ENCODE results near the gene ERFE. TPM values are rescaled to one million over a fixed set of nuclear protein-coding genes. Genes with fewer than 3 reads are reported as not detected.

The ERFE gene
- total RNA-seq, 1 experiment from 2014 or later, result 18.1 TPM

DNA sequence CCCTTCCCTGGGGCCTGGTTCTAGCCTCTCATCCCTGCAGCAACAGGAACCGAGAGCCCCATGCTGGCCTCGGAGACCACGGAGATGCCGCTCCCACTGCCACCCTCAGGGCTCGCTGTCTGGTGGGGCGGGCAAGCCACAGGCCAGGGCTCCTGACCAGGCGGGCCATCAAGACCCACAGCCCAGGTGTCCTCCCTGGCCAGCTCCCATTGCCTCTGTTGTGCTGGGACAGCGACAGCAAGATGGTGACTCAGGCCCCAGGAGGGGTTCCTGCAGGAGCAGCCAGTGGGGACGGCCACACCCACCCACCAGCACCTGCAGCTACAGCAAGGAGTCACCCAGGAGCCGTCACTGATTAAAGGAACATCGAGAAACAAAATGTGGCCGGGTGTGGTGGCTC, 12.9 kb upstream of the ERFE start:
- H3K9me3 Mint-ChIP-seq (ENCODE audit: unreplicated experiment), result no peaks in the 10 kb centered on the region
- no peaks in the 10 kb centered on the region for H3K36me3 Mint-ChIP-seq (ENCODE audit: insufficient read depth, unreplicated experiment)
- no peaks in the 10 kb centered on the region for H3K27me3 Mint-ChIP-seq (ENCODE audit: insufficient read depth, unreplicated experiment)
- H3K27ac Mint-ChIP-seq (ENCODE audit: low read depth, unreplicated experiment), result no peak overlapping the region
- no peak for DNase-seq (ENCODE audit: unreplicated experiment)
- CTCF ChIA-PET, result no interaction called here
- intact Hi-C loops (cut with micrococcal nuclease), result no loop called here
- no peak for TF ChIP-seq CTCF (IDR thresholded peaks at IDR 0.05; ENCODE audit: unreplicated experiment)
- POLR2A ChIA-PET, result no interaction called here
- peaks cover 20% of the 10 kb centered on the region for H3K4me1 Mint-ChIP-seq (ENCODE audit: insufficient read depth, unreplicated experiment)
- no peak overlapping the region for H3K4me3 Mint-ChIP-seq (ENCODE audit: unreplicated experiment)
- BruUV-seq (replicated peaks), result no TSS peak

DNA sequence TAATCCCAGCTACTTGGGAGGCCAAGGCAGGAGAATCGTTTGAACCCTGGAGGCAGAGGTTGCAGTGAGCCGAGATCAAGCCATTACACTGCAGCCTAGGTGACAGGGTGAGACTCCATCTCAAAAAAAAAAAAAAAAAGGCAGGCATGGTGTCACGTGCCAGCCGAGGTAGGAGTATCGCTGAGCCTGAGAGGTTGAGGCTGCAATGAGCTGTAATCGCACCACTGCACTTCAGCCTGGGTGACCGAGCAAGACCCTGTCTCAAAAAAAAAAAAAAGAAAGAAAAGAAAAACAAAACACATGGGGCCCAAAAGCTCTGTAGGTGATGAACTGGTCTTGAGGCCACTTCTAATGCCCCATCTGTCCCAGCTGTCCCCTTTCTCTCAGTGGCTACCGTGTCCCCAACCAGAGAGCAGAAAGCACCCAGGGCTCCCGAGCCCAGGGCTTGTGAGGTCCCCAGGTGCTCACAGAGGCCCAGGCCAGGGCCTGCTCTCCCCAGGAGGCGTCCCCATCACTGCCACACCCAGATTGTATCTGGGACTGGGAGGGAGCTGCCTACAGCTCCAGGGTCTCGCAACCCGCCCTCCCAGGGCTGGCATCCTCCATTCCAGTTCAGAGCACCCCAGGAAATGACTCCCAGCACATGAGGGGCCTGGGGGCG, 11.8 kb upstream of the ERFE start:
- DNase-seq (ENCODE audit: unreplicated experiment), result no peak
- intact Hi-C loops (cut with micrococcal nuclease), result no loop called here
- TF ChIP-seq CTCF (IDR thresholded peaks at IDR 0.05; ENCODE audit: unreplicated experiment), result no peak
- Mint-ChIP-seq H3K4me1 (ENCODE audit: insufficient read depth, unreplicated experiment) (peaks cover 10% of the 10 kb centered on the region), H3K9me3 (ENCODE audit: unreplicated experiment) (no peaks in the 10 kb centered on the region), H3K4me3 (ENCODE audit: unreplicated experiment) (no peak overlapping the region), H3K36me3 (ENCODE audit: insufficient read depth, unreplicated experiment) (no peaks in the 10 kb centered on the region), H3K27me3 (ENCODE audit: insufficient read depth, unreplicated experiment) (no peaks in the 10 kb centered on the region), H3K27ac (ENCODE audit: low read depth, unreplicated experiment) (no peak overlapping the region)
- ChIA-PET POLR2A (interaction anchor here (0.5 kb wide), 1 partner anchor 86 kb away, joined by 3 read pairs; the partner anchor contains the start of gene SCLY), CTCF (interaction anchor here (1.1 kb wide), 1 partner anchor 15 kb away, joined by 3 read pairs; no protein-coding TSS in a partner anchor)
- BruUV-seq (replicated peaks), result no TSS peak

DNA sequence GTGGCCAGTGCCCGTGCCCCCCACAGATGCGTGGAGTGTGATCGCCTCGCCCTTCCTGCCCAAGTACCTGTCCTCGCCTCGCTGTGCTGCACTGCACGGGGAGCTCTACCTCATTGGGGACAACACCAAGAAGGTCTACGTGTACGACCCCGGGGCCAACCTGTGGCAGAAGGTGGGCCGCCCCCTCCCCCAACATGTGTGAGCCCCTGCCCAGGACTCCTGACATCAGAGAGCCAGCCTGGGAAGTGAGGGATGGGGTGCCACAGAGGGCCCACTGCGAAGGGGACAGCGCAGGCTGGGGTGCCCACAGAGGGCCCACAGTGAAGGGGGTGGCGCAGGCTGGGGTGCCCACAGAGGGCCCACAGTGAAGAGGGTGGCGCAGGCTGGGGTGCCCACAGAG, 9.8 kb upstream of the ERFE start:
- H3K4me1 Mint-ChIP-seq (ENCODE audit: insufficient read depth, unreplicated experiment), result peaks cover 2% of the 10 kb centered on the region
- no peak for TF ChIP-seq CTCF (IDR thresholded peaks at IDR 0.05; ENCODE audit: unreplicated experiment)
- no peak overlapping the region for H3K4me3 Mint-ChIP-seq (ENCODE audit: unreplicated experiment)
- no TSS peak for BruUV-seq (replicated peaks)
- intact Hi-C loops (cut with micrococcal nuclease), result no loop called here
- H3K27ac Mint-ChIP-seq (ENCODE audit: low read depth, unreplicated experiment), result no peak overlapping the region
- H3K9me3 Mint-ChIP-seq (ENCODE audit: unreplicated experiment), result no peaks in the 10 kb centered on the region
- ChIA-PET POLR2A (no interaction called here), CTCF (interaction anchor here (0.5 kb wide), 1 partner anchor 230 kb away, joined by 5 read pairs; no protein-coding TSS in a partner anchor)
- H3K27me3 Mint-ChIP-seq (ENCODE audit: insufficient read depth, unreplicated experiment), result no peaks in the 10 kb centered on the region
- DNase-seq (ENCODE audit: unreplicated experiment), result no peak
- H3K36me3 Mint-ChIP-seq (ENCODE audit: insufficient read depth, unreplicated experiment), result no peaks in the 10 kb centered on the region

DNA sequence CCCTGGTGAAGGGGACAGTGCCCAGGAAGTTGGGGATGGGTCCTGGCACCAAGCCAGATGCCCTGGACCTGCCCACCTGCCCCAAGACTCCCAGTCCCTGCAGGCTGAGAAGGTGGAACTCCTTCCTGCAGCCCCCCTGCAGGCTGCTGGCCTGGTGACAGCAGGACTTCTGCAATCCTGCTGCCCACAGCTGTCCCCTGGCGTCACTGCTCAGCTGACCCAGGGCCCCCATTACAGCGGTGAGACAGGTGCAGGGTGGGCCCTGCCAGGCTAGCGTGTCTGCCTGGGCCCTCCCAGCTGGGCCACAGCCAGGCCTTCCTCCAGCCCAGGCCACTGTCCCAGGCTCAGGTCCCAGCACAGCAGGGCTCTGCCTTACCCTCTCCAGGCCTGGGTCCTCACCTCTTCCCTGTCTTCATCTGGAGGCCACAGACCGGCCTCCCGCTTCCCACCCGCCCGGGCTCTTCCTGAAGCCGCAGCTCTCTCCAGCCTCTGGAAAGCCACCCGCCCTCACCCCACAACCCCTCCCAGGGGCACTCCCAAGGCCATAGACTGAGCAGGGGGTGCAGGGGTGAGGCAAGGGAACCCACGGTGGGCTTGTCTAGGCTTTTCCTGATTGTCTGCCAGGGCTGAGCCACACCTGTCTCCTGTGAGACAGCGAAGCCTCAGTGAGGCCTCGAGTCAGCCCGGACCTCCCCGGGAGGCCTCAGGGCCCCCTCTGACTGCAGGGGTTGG, 8.8 kb upstream of the ERFE start:
- no peaks in the 10 kb centered on the region for H3K4me1 Mint-ChIP-seq (ENCODE audit: insufficient read depth, unreplicated experiment)
- intact Hi-C loops (cut with micrococcal nuclease), result no loop called here
- POLR2A ChIA-PET, result no interaction called here

More for the DNA sequence above, 8.8 kb upstream of the ERFE start:
- no peak overlapping the region for H3K27ac Mint-ChIP-seq (ENCODE audit: low read depth, unreplicated experiment)
- TF ChIP-seq CTCF (IDR thresholded peaks at IDR 0.05; ENCODE audit: unreplicated experiment), result no peak
- CTCF ChIA-PET, result no interaction called here
- no peaks in the 10 kb centered on the region for H3K27me3 Mint-ChIP-seq (ENCODE audit: insufficient read depth, unreplicated experiment)
- no TSS peak for BruUV-seq (replicated peaks)
- H3K4me3 Mint-ChIP-seq (ENCODE audit: unreplicated experiment), result no peak overlapping the region
- no peaks in the 10 kb centered on the region for H3K9me3 Mint-ChIP-seq (ENCODE audit: unreplicated experiment)
- DNase-seq (ENCODE audit: unreplicated experiment), result no peak
- no peaks in the 10 kb centered on the region for H3K36me3 Mint-ChIP-seq (ENCODE audit: insufficient read depth, unreplicated experiment)
